Epithelial cell of prostate (primary cell): ENCODE data around the gene EME2.
"Not testable (repeated sequence)": the region's sequence is repeated elsewhere in the genome, so short reads cannot be mapped to it uniquely, and the experiment has no call there.

ENCODE experiments used
- DNase-seq: peaks from one replicate; pipeline ENCODE4 v3.0.0-alpha.2; 2011; ENCODE audit warnings: low read depth, low spot score
- H3K27ac ChIP-seq: fragments of 450-650 bp; 2 replicates; pipeline ENCODE4 v1.5.1; 2017; ENCODE audit warnings: mild to moderate bottlenecking

Gene EME2, protein sequence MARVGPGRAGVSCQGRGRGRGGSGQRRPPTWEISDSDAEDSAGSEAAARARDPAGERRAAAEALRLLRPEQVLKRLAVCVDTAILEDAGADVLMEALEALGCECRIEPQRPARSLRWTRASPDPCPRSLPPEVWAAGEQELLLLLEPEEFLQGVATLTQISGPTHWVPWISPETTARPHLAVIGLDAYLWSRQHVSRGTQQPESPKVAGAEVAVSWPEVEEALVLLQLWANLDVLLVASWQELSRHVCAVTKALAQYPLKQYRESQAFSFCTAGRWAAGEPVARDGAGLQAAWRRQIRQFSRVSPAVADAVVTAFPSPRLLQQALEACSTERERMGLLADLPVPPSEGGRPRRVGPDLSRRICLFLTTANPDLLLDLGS

DNA sequence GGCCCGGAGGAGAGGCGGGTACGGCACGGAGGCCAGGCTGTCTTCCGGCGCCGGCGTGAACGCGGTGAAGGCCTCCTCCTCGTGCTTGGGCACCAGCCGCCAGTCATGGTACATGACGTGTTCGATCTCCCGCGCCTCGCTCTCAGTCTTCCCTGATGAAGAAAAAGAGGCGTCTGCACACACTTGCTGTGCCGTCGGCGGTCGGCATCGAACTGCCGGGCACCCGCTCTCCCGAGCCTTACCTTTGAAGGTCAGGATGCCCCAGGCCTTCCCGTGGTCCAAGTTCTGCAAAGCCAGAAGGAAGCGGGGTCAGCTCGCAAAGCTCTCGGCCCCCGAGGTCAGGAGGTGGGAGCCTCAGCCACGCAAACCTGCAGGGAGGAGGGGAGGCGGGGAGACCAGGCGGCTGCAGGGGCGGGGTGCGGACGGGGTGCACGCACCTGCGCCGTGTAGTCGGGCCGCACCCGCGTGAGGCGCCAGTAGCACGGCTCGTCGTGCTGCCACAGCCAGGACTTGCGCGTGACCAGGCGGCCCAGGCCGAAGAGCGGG lies at the start of gene EME2:
Gene EME2, plus strand, starts transcription at position 449 of the 546 bp plus-strand sequence. CDS start 418 bp downstream, outside the sequence.
- H3K27ac ChIP-seq, result peak within 1 kb of the TSS; percentile 88
- no peak for DNase-seq

- peak overlapping the region; percentile 63 for H3K27ac ChIP-seq
- DNase-seq, result no peak
Measured at GRCh38 chr16:1723450-1724147, 49.0 kb upstream of the EME2 start.

DNA sequence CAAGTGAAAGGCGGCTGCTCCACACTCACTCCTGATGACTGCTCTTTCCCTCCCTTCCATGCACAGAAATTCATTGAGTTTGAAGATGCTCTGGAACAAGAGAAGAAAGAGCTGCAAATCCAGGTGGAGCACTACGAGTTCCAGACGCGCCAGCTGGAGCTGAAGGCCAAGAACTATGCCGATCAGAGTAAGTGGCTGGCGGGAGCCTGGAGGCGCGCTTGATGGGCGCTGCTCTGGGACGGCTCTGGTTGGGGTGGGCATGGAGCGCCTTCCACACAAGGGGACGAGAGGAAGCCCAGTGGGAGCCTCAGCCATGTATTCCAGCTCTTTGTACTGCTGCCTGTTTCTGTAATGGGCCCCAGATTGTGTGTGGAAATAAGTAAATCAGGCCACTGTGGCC lies 48.1 kb upstream of the EME2 start:
- no peak overlapping the region for H3K27ac ChIP-seq
- no peak for DNase-seq

DNA sequence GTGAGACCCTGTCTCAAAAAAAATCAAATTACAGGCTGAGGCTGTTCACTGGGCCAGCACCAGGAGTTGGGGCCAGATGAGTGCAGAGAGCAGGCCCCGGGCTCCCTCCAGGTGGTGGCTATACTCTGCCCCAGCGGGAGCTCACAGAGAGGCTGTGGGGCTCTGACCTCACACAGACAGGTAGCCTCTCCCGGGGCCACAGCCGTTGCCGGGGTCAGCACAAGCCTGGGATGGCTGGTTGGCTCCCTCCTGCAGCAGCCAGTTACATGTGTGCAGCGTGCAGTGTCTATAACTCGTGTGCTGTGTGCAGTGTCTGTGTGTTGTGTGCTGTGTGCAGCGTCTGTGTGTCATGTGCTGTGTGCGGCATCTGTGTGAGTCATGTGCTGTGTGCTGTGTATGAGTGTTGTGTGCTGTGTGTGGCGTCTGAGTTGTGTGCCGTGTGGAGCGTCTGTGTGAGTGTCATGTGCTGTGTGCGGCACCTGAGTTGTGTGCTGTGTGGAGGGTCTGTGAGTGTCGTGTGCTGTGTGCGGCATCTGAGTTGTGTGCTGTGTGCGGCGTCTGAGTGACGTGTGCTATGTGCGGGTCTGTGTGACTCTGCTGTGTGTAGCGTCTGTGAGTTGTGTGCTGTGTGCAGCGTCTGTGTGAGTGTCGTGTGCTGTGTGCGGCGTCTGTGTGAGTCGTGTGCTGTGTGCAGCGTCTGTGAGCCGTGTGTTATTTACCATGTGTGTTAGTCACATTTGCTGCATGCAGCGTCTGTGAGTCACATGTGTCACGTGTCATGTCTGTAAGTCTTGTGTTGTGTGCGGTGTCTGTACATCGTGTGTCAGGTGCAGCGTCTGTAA lies 45.7 kb upstream of the EME2 start:
- H3K27ac ChIP-seq, result no peak overlapping the region
- no peak for DNase-seq

- no peak overlapping the region for H3K27ac ChIP-seq
- no peak for DNase-seq
Measured at GRCh38 chr16:1727651-1728624, 44.7 kb upstream of the EME2 start.

- no peak for DNase-seq
- no peak overlapping the region for H3K27ac ChIP-seq
Measured at GRCh38 chr16:1729026-1729425, 43.6 kb upstream of the EME2 start.

GRCh38 chr16:1729445-1729844 lies 43.2 kb upstream of the EME2 start:
- no peak overlapping the region for H3K27ac ChIP-seq
- no peak for DNase-seq

DNA sequence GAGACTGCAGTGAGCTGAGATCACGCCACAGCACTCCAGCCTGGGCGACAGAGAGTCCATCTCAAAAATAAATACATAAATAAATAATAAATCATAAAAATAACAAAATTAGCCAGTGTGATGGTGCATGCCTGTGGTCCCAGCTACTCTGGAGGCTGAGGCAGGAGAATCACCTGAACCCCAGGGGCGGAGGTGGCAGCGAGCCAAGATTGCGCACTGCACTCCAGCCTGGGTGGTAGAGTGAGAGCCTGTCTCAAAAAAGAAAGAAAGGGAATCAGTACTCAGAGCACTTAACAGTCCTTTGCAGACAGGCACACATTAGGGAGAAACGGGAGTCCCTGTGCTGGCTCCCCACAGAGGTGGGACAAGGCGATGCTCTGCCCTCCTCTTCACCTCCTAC lies 41.5 kb upstream of the EME2 start:
- H3K27ac ChIP-seq, result no peak overlapping the region
- DNase-seq, result no peak

DNA sequence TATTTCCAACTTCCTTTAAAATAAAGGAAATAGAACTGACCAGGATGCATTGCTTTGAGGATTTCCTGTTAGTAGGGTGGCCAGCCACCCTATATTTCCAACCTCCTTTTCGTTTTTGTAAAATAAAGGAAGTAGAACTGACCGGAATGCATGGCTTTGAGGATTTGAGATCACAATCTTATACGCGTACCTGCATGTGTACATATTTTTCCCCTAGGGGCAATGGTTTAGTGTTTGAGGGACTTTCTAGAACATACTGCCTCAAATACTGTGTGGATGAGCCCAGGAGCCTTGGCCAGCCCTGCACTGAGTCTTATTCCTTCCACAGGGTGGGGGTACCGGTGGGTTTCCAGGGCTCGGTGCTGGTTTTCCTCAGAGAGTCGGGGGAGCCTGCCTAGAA lies 41.0 kb upstream of the EME2 start:
- H3K27ac ChIP-seq, result no peak overlapping the region
- DNase-seq, result no peak

DNA sequence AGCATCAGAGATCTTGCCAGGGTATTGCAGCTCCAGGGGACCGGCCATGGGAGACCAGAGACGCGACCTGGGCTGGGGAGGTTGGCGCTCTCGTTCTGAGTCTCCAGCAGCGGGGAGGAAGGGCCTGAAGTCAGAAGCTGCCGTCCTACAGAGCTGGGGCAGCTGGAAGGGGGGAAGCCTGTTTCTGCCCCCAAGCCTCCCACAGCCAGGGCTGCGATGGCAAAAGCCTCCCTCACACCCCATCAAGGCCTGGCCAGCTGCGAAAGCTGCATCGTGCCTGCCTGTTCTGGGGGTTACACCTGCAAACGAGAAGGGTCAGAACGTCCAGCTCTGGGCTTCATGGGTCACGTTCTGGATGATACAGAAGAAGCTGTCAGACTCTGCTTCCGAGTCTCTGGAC lies 40.5 kb upstream of the EME2 start:
- DNase-seq, result no peak
- no peak overlapping the region for H3K27ac ChIP-seq

DNA sequence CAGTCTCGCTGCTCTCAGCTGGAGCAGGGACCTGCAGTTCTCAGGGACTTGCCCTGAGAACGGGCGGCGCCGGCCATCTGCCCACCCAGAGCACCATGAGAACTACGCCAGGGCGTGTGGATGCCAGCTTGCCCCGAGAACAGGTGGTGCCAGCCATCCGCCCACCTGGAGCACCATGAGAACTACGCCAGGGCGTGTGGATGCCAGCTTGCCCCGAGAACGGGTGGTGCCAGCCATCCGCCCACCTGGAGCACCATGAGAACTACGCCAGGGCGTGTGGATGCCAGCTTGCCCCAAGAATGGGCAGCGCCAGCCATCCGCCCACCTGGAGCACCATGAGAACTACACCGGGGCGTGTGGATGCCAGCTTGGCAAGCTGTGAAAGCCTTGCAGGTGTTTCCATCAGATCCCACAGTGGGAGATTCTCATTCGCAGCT lies 40.0 kb upstream of the EME2 start:
- not testable (repeated sequence) for DNase-seq, H3K27ac ChIP-seq

DNA sequence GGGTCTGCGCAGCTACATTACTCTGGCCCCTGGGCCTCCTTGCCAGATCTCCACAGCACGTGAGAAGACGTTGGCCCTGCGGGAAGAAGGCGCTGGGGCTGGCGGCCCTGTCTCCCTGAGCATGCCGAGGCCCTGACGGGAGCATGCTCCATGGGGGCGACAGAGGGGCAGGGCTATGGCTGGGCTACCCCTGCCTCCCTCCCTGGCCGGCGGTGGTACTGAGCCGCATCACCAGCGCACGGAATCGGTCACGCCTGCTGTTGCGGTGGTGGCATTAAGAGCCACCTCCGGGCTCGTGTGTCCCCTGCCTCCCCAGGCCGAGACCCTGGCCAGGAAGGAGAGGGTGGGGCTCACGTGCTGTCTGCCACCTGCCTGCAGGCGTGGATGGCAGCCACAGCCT lies 38.5 kb upstream of the EME2 start:
- DNase-seq, result no peak

GRCh38 chr16:1734816-1735215 lies 37.8 kb upstream of the EME2 start:
- no peak for DNase-seq
- no peak overlapping the region for H3K27ac ChIP-seq

More for the DNA sequence above, 38.5 kb upstream of the EME2 start:
- no peak overlapping the region for H3K27ac ChIP-seq

GRCh38 chr16:1740234-1740633 lies 32.4 kb upstream of the EME2 start:
- H3K27ac ChIP-seq, result no peak overlapping the region
- DNase-seq, result no peak

GRCh38 chr16:1740781-1741490 lies 31.7 kb upstream of the EME2 start:
- no peak for DNase-seq
- H3K27ac ChIP-seq, result no peak overlapping the region

DNA sequence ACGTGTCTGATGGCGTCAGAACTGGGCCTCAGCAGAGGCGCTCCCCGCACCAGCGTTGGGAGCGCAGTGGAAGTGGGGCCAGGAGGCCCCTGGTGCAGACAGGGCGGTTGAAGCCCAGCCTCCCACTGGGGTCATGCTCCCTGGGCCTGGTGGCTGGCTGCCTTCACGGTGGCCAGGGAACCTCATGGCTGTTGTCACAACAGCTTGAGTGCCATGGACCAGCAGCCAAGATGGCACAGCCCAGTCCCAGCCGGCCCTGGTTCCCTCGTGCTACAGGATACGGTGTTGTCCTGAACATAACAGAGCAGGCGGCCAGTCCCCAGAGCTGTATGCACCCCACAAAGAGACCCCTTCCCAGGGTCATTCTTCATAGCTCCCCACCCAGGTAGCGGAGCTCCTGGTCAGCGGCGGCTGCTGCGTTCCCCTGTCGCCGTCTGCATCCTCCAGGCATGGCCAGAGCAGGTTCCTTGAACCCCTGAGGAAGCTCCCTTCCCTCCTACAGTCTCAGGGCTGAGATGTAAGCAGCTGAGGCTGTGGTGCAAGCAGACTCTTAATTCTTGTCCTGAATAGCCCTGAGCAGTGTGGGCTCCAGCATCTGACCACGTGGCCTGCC lies 31.0 kb upstream of the EME2 start:
- no peak for DNase-seq
- no peak overlapping the region for H3K27ac ChIP-seq

GRCh38 chr16:1743376-1744337 lies 29.0 kb upstream of the EME2 start:
- DNase-seq, result no peak
- no peak overlapping the region for H3K27ac ChIP-seq
